Measurements from ENCODE around the gene ADARB2.

- no peak for TF ChIP-seq CTCF (IDR thresholded peaks at IDR 0.05)
- TF ChIP-seq POLR2A (IDR thresholded peaks at IDR 0.05): no peak
These were observed 160.6 kb downstream of the ADARB2 start for GRCh38 chr10:1576467-1577372.
